ENCODE results near the gene KRT39.

GRCh38 chr17:40916366-40916765 lies 50.4 kb downstream of the KRT39 start:
- no peak for TF ChIP-seq POLR2AphosphoS5 (IDR thresholded peaks at IDR 0.05; ENCODE audit: low read depth)
- TF ChIP-seq CTCF (conservative IDR thresholded peaks at IDR 0.05; ENCODE audit: low read depth in 2 of 2), result no peak
- TF ChIP-seq REST (IDR thresholded peaks at IDR 0.05; ENCODE audit: unreplicated experiment), result no peak
- TF ChIP-seq EZH2phosphoT487 (IDR thresholded peaks at IDR 0.05; ENCODE audit: unreplicated experiment), result no peak
- no peak for TF ChIP-seq EZH2 (IDR thresholded peaks at IDR 0.05; ENCODE audit: low read depth, unreplicated experiment)
- no peak for TF ChIP-seq ZNF114 (CRISPR knock-in tag; IDR thresholded peaks at IDR 0.05)
- TF ChIP-seq CREB1 (CRISPR knock-in tag; IDR thresholded peaks at IDR 0.05; ENCODE audit: low read depth), result no peak

All from GM23338 (cell line).